Stomach (tissue), 8 donors: ENCODE results near the gene ANKRD35. TPM values are rescaled to one million over a fixed set of nuclear protein-coding genes. Genes with fewer than 3 reads are reported as not detected.

ENCODE experiments used
- polyA plus RNA-seq, 3 donors: library from polyadenylated mRNA; stranded (reverse); fragments of 200-250 nt; gene quantifications; one replicate each; pipeline ENCODE4 v1.2.3, GENCODE V29; 2013
- small RNA-seq, 4 donors: library from RNA; depleted of rRNA; stranded (forward); fragments of <200 nt; gene quantifications; one replicate each; pipeline ENCODE3, GENCODE V24; 2016
- total RNA-seq, 5 donors: library from RNA; depleted of rRNA; stranded (reverse); fragments of >200 nt; gene quantifications; one replicate each; pipeline versions ENCODE4 v1.1.0 to v1.2.3, GENCODE V29; 2014 to 2016
- donor health status: healthy with polysubstance abuse.
- donor health status: Bipolar disorder and iron deficiency.
- donor health status: healthy.

ANKRD35 gene
- total and polyA plus RNA-seq, 8 donors = 0.58 to 10.0 (median 3.5) TPM; not detected in 2

Small RNA genes within 50 kb of the gene (small RNA-seq; reads per million reads assigned to genes)
- 0 to 0.08 (median 0) reads per million in 4 donors for gene MIR6736

Other genes starting within 250 kb of the ANKRD35 start
- 1 to 10 TPM in 3 of 5 donors, not detected in 2; 3.2 to 5.1 (median 3.5) TPM for gene PDZK1, start 178.5 kb downstream of the ANKRD35 start, total RNA-seq
- 1 to 10 TPM in 1 of 3 donors, under 1 TPM in 2; 0.13 to 2.1 (median 0.62) TPM for gene PDZK1, start 178.5 kb downstream of the ANKRD35 start, polyA plus RNA-seq
- 1 to 10 TPM in 1 of 5 donors, under 1 TPM in 1, not detected in 3; 0.37 to 4.8 TPM for gene CD160, start 166.4 kb downstream of the ANKRD35 start, total RNA-seq
- gene CD160, start 166.4 kb downstream of the ANKRD35 start, polyA plus RNA-seq = under 1 TPM in 1 of 3 donors, not detected in 2; 0.25 TPM
- 10 to 100 TPM in 4 of 5 donors, 1 to 10 TPM in 1; 7.0 to 44.1 (median 19.3) TPM for gene RNF115, start 61.8 kb downstream of the ANKRD35 start, total RNA-seq
- gene RNF115, start 61.8 kb downstream of the ANKRD35 start, polyA plus RNA-seq = 1 to 10 TPM; 4.8 to 5.1 (median 4.9) TPM
- 10 to 100 TPM in 4 of 5 donors, 1 to 10 TPM in 1; 5.3 to 34.4 (median 20.9) TPM for gene POLR3C, start 61.7 kb downstream of the ANKRD35 start, total RNA-seq
- gene POLR3C, start 61.7 kb downstream of the ANKRD35 start, polyA plus RNA-seq = 10 to 100 TPM; 13.8 to 24.6 (median 15.4) TPM
- gene NUDT17, start 40.2 kb downstream of the ANKRD35 start, total RNA-seq = 10 to 100 TPM in 1 of 5 donors, 1 to 10 TPM in 3, not detected in 1; 3.2 to 18.3 (median 6.6) TPM
- 1 to 10 TPM in 2 of 3 donors, under 1 TPM in 1; 0.61 to 3.0 (median 1.7) TPM for gene NUDT17, start 40.2 kb downstream of the ANKRD35 start, polyA plus RNA-seq
- 10 to 100 TPM in 4 of 5 donors, 1 to 10 TPM in 1; 4.1 to 65.9 (median 29.0) TPM for gene PIAS3, start 26.8 kb downstream of the ANKRD35 start, total RNA-seq
- 10 to 100 TPM; 11.8 to 28.9 (median 19.2) TPM for gene PIAS3, start 26.8 kb downstream of the ANKRD35 start, polyA plus RNA-seq
- gene ITGA10, start 24.2 kb upstream of the ANKRD35 start, total RNA-seq = 1 to 10 TPM in 4 of 5 donors, under 1 TPM in 1; 0.58 to 9.0 (median 5.5) TPM
- gene ITGA10, start 24.2 kb upstream of the ANKRD35 start, polyA plus RNA-seq = 1 to 10 TPM in 2 of 3 donors, under 1 TPM in 1; 0.37 to 2.7 (median 1.7) TPM
- gene PEX11B, start 32.9 kb upstream of the ANKRD35 start, total RNA-seq = 10 to 100 TPM; 15.6 to 42.3 (median 25.2) TPM
- 10 to 100 TPM; 23.0 to 46.6 (median 38.4) TPM for gene PEX11B, start 32.9 kb upstream of the ANKRD35 start, polyA plus RNA-seq
- gene RBM8A, start 41.6 kb upstream of the ANKRD35 start, total RNA-seq = 10 to 100 TPM in 4 of 5 donors, 1 to 10 TPM in 1; 9.3 to 81.3 (median 44.6) TPM
- 100 to 1,000 TPM in 2 of 3 donors, 10 to 100 TPM in 1; 79.3 to 113 (median 101) TPM for gene RBM8A, start 41.6 kb upstream of the ANKRD35 start, polyA plus RNA-seq
- 10 to 100 TPM in 3 of 5 donors, 1 to 10 TPM in 2; 5.8 to 28.4 (median 14.0) TPM for gene LIX1L, start 72.2 kb upstream of the ANKRD35 start, total RNA-seq
- gene LIX1L, start 72.2 kb upstream of the ANKRD35 start, polyA plus RNA-seq = 1 to 10 TPM; 7.2 to 8.2 (median 7.4) TPM
- 1 to 10 TPM in 1 of 5 donors, under 1 TPM in 2, not detected in 2; 0.73 to 2.6 (median 0.87) TPM for gene ANKRD34A, start 78.7 kb upstream of the ANKRD35 start, total RNA-seq
- under 1 TPM in 2 of 3 donors, not detected in 1; 0.19 to 0.45 TPM for gene ANKRD34A, start 78.7 kb upstream of the ANKRD35 start, polyA plus RNA-seq
- 100 to 1,000 TPM in 1 of 5 donors, 10 to 100 TPM in 3, 1 to 10 TPM in 1; 5.8 to 165 (median 18.9) TPM for gene POLR3GL, start 78.8 kb upstream of the ANKRD35 start, total RNA-seq
- 10 to 100 TPM; 31.4 to 53.2 (median 43.9) TPM for gene POLR3GL, start 78.8 kb upstream of the ANKRD35 start, polyA plus RNA-seq
- 1,000 to 10,000 TPM in 3 of 5 donors, 100 to 1,000 TPM in 2; 204 to 3,386 (median 1,054) TPM for gene TXNIP, start 110.7 kb upstream of the ANKRD35 start, total RNA-seq
- gene TXNIP, start 110.7 kb upstream of the ANKRD35 start, polyA plus RNA-seq = 100 to 1,000 TPM; 217 to 613 (median 334) TPM
- not detected for gene HJV, start 135.9 kb upstream of the ANKRD35 start, total RNA-seq
- gene HJV, start 135.9 kb upstream of the ANKRD35 start, polyA plus RNA-seq = not detected